Right lobe of liver (tissue), 6 donors: ENCODE results near the gene MAP3K10. TPM values are rescaled to one million over a fixed set of nuclear protein-coding genes. Genes with fewer than 3 reads are reported as not detected.
A peak's percentile ranks its signal among the peaks of the same experiment; 100 is the strongest.

ENCODE experiments used
- ATAC-seq, 4 donors: fragments of 200-7000 bp; cut with Tn5 transposase; one replicate each; pipeline ENCODE4 v1.9.1; 2020; ENCODE audit warnings: mild to moderate bottlenecking in 4 of 4, moderate library complexity in 4 of 4
- DNase-seq, 3 donors: peaks; one replicate each; pipeline ENCODE4 v3.0.0-alpha.2; 2020
- H3K27ac ChIP-seq, 3 donors: fragments of 200-600 bp; one replicate each; pipeline ENCODE4 v1.8.0; 2022
- H3K27me3 ChIP-seq, 2 donors: fragments of 200-600 bp; one replicate each; pipeline ENCODE4 v1.8.0; 2022
- H3K36me3 ChIP-seq, 4 donors: fragments of 200-600 bp; sonication (generic) in 1 of 4; one replicate each; pipeline versions ENCODE4 v1.5.1 to v1.8.0; 2017 to 2022; ENCODE audit warnings: control low read depth in 1 of 4
- H3K4me1 ChIP-seq, 4 donors: fragments of 200-600 bp; sonication (generic) in 1 of 4; one replicate each; pipeline versions ENCODE4 v1.5.1 to v1.8.0; 2017 to 2022; ENCODE audit warnings: control low read depth in 1 of 4
- H3K4me3 ChIP-seq, 3 donors: fragments of 200-600 bp; one replicate each; pipeline ENCODE4 v1.8.0; 2022
- H3K9me3 ChIP-seq, 4 donors: fragments of 200-600 bp; sonication (generic) in 1 of 4; one replicate each; pipeline versions ENCODE4 v1.5.1 to v1.8.0; 2017 to 2022; ENCODE audit warnings: control low read depth in 1 of 4
- CTCF ChIP-seq, 4 donors: fragments of 200-600 bp in 3 of 4; fragments of 450-650 bp in 1 of 4; IDR thresholded peaks; one replicate each; pipeline versions ENCODE4 v1.5.1 to v1.8.0; 2016 to 2022; ENCODE audit warnings: antibody characterized with exemption in 4 of 4, mild to moderate bottlenecking in 2 of 4
- POLR2A ChIP-seq: fragments of 450-650 bp; IDR thresholded peaks from one replicate; pipeline ENCODE4 v1.6.1; 2017; ENCODE audit warnings: antibody characterized with exemption, mild to moderate bottlenecking
- WGBS: methylation state at CpG from one replicate; pipeline ENCODE4 v1.1.6; 2018; ENCODE audit warnings: low coverage, low lambda C conversion rate; ENCODE audit not compliant: insufficient coverage; ENCODE audit errors: missing lambda C conversion rate; 5-methylcytosine and 5-hydroxymethylcytosine counted together
- intact Hi-C, 2 donors: fragments of 100-400 bp; cut with DNase I; formaldehyde crosslinking; loops; one replicate each; pipeline versions ENCODE4 v1.11.2 to v1.14.1; 2022
- total RNA-seq, 6 experiments: library from RNA; depleted of rRNA in 2 of 6; stranded (reverse); fragments of >200 nt in 2 of 6; fragmentation: NEBNext Ultra II Directional in 3 of 6; extraction: Animal tissue kit (Norgen Biotek cat#: 25700) in 3 of 6; gene quantifications; one replicate each; pipeline versions ENCODE4 v1.1.0 to v1.2.4, GENCODE V29; 2016 to 2023
- donor health status: DM: no; HTN: yes; CAD: no.
- donor health status: DM: no; HTN: no; CAD: no.
- donor health status: DM: no; HTN: no; CAD: no.
- donor health status: DM: no; HTN: yes; CAD: no.
- donor health status: DM: no; HTN: yes; CAD: no.

MAP3K10 gene
- total RNA-seq, 6 experiments from 2014 or later = 4.2 to 7.0 (median 6.5) TPM

DNA sequence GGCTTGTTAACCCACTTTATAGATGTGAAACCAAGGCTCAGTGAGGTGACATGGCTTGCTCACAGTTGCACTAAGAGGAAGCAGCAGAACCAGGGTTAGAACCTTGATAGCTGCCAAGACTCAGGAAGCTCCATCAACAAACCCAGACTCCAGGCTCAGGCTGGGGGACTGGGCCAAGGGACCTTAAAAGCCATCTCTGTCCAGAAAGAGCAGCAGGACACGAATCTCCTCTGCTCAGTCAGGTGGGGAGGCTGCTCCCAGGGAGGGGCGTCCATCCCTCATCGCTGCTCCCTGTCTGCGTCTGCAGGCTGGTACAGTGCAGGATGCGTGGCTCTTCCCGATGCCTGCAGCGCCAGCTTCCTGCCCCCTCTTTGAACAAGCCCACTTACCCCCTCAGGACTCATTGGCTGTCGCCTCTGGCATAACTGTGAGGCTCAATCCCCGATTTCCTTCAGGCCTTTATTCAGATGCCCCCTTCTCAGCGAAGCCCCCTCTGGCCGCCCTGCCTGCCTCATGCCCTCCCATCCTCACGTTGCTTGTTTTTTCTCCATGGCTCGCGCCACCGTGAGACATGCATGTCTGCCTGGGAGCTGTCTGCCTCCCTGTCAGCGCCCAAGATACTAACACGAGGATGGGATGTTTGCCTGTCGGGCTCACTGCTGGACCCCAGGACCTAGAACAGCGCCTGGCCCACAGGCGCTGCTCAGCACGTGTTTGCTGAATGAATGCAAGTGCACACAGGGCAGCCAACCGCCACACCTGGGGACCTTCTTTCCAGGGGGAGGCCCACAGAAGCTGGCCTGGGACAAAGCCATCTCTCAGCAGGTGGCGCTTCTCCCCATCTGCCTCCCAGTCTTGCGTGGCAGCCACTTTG, 72.5 kb downstream of the MAP3K10 start:
- TF ChIP-seq CTCF (IDR thresholded peaks at IDR 0.05) (no peak), POLR2A (no peak)
- Histone ChIP-seq H3K4me3 (no peak overlapping the region), H3K4me1 (peaks cover 0 to 17% (median 3%) of the 10 kb centered on the region in 4 donors), H3K9me3 (no peaks in the 10 kb centered on the region), H3K27me3 (no peaks in the 10 kb centered on the region), H3K27ac (no peak overlapping the region), H3K36me3 (peaks cover 0 to 7% (median 0%) of the 10 kb centered on the region in 4 donors)
- DNase-seq (no peak), ATAC-seq (no peak)
- WGBS = 83% methylated on average over 1 of the region's 24 CpGs
- intact Hi-C loops = no loop called here

DNA sequence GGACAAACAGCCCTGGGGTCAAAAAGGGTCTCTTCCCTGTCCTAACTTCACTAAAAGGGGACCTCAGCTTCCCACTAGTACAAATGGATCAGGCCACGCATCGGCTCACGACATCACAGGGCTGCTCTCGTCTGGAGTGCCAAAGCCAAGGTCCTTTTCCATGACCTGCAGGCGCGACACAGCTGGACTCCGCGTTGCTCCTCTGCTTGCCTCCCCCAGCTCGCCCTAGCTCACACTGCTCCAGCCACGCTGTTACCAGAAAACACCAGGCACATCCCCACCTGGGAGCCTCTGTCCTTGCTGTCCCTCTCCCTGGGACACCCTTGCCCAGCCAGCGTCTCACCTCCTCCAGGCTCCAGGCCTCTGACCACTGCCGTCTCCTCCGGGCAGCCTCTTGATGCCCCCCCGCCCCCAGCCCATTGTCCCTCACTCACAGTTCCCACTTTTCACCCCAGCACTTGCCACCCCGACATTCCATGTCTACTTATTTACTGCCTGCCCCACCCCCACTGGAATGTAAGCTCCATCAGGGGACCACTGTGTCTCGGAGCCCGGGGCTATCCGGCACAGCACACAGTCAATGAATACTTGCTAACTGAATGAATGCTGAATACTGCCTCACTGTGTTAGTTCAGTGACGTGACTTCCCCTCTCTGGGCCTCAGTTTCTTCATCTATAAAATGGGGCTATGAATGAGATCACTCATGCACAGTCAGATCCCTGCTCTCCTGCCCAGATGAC, 73.3 kb downstream of the MAP3K10 start:
- no peak overlapping the region for H3K4me3 ChIP-seq
- H3K27me3 ChIP-seq = no peaks in the 10 kb centered on the region
- intact Hi-C loops = no loop called here
- peaks cover 0 to 7% (median 0%) of the 10 kb centered on the region in 4 donors for H3K36me3 ChIP-seq
- H3K9me3 ChIP-seq = no peaks in the 10 kb centered on the region
- H3K4me1 ChIP-seq = peaks cover 0 to 18% (median 3%) of the 10 kb centered on the region in 4 donors
- WGBS = 80% methylated on average over 7 of the region's 19 CpGs
- TF ChIP-seq POLR2A (no peak), CTCF (IDR thresholded peaks at IDR 0.05) (no peak)
- H3K27ac ChIP-seq = no peak overlapping the region
- no peak for ATAC-seq
- DNase-seq = peak in 1 of 3 donors; percentile 38

Other genes with a start within 250 kb of the MAP3K10 start
- 100 to 1,000 TPM in 1 of 6 experiments, 10 to 100 TPM in 5; 40.0 to 106 (median 52.5) TPM for gene PSMC4, start 220.3 kb upstream of the MAP3K10 start, total RNA-seq
- 1 to 10 TPM; 1.5 to 5.4 (median 3.5) TPM for gene ZNF546, start 194.4 kb upstream of the MAP3K10 start, total RNA-seq
- 1 to 10 TPM; 3.2 to 9.6 (median 5.8) TPM for gene ZNF780B, start 135.2 kb upstream of the MAP3K10 start, total RNA-seq
- gene ZNF780A, start 100.5 kb upstream of the MAP3K10 start, total RNA-seq = 10 to 100 TPM in 4 of 6 experiments, 1 to 10 TPM in 2; 8.4 to 11.1 (median 10.2) TPM
- gene TTC9B, start 27.0 kb downstream of the MAP3K10 start, total RNA-seq = not detected
- 1 to 10 TPM; 1.5 to 8.7 (median 3.9) TPM for gene CCNP, start 35.3 kb downstream of the MAP3K10 start, total RNA-seq
- gene AKT2, start 93.9 kb downstream of the MAP3K10 start, total RNA-seq = 100 to 1,000 TPM in 3 of 6 experiments, 10 to 100 TPM in 3; 83.2 to 132 (median 107) TPM
- 1 to 10 TPM; 4.8 to 8.1 (median 5.5) TPM for gene C19orf47, start 157.0 kb downstream of the MAP3K10 start, total RNA-seq
- gene PLD3, start 157.3 kb downstream of the MAP3K10 start, total RNA-seq = 100 to 1,000 TPM in 4 of 6 experiments, 10 to 100 TPM in 2; 84.7 to 197 (median 113) TPM
- under 1 TPM in 1 of 6 experiments, not detected in 5; 0.15 TPM for gene HIPK4, start 198.8 kb downstream of the MAP3K10 start, total RNA-seq
- under 1 TPM; 0.37 to 0.99 (median 0.60) TPM for gene PRX, start 222.0 kb downstream of the MAP3K10 start, total RNA-seq
- 10 to 100 TPM in 1 of 6 experiments, 1 to 10 TPM in 5; 3.7 to 11.7 (median 6.2) TPM for gene SERTAD1, start 234.6 kb downstream of the MAP3K10 start, total RNA-seq